Measurements from ENCODE around the gene WDR54. TPM values are rescaled to one million over a fixed set of nuclear protein-coding genes. Genes with fewer than 3 reads are reported as not detected.

Gene WDR54
- total RNA-seq, 1 donor from 2014 or later: 8.4 TPM

DNA sequence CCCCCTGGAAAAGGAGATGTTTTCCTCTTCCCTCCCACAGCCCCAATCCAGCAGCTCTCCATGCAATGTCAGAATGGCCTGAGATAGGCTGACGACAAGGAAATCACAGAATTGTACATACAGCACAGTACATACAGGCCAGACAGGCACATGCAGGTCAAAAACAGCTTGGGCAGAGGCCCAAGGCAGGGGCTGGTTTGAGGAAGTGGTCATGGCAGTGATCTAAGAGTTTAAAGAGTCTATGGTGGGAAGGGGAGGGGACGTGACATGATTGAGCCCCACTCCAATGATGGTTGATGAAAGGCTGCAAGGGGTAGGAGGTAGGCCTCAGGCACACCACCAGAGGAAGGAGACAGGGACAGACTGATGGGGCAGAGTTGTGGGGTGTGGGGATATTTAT is 45.7 kb upstream of the WDR54 start:
- TF ChIP-seq, protein P1, sequence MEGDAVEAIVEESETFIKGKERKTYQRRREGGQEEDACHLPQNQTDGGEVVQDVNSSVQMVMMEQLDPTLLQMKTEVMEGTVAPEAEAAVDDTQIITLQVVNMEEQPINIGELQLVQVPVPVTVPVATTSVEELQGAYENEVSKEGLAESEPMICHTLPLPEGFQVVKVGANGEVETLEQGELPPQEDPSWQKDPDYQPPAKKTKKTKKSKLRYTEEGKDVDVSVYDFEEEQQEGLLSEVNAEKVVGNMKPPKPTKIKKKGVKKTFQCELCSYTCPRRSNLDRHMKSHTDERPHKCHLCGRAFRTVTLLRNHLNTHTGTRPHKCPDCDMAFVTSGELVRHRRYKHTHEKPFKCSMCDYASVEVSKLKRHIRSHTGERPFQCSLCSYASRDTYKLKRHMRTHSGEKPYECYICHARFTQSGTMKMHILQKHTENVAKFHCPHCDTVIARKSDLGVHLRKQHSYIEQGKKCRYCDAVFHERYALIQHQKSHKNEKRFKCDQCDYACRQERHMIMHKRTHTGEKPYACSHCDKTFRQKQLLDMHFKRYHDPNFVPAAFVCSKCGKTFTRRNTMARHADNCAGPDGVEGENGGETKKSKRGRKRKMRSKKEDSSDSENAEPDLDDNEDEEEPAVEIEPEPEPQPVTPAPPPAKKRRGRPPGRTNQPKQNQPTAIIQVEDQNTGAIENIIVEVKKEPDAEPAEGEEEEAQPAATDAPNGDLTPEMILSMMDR (IDR thresholded peaks at IDR 0.05): no peak
- Histone ChIP-seq H3K27me3 (no peaks in the 10 kb centered on the region), H3K9me3 (no peaks in the 10 kb centered on the region), H3K27ac (no peak overlapping the region), H3K4me3 (no peak overlapping the region), H3K4me1 (peaks cover 20% of the 10 kb centered on the region), H3K36me3 (peaks cover 32% of the 10 kb centered on the region)
- DNase-seq: no peak
- ATAC-seq: no peak
- intact Hi-C loops (cut with DNase I): no loop called here

DNA sequence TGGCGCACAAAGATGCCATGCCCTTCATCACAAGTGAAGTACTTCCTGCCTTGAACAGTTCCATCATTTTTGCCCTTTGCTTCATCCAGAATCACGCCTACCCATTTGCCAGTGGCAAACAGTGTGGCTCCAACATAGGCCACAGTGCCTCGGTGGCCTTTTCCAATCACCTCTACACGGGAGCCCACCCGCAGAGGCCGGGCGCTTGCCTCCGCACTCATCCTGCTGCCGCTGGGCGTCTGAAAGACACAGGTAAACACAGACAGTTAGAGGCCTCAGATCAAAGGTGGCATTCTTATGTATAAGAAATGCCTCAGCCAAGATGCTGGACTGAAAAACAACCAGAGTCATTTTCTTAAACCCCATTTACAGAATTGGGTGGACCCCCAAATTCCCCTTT is 43.5 kb upstream of the WDR54 start:
- peaks cover 21% of the 10 kb centered on the region for H3K36me3 ChIP-seq
- DNase-seq (no peak), ATAC-seq (no peak)
- no peaks in the 10 kb centered on the region for H3K27me3 ChIP-seq
- H3K4me3 ChIP-seq: no peak overlapping the region
- peaks cover 33% of the 10 kb centered on the region for H3K4me1 ChIP-seq
- H3K27ac ChIP-seq: no peak overlapping the region
- TF ChIP-seq, protein P1 (IDR thresholded peaks at IDR 0.05): no peak
- intact Hi-C loops (cut with DNase I): no loop called here
- no peaks in the 10 kb centered on the region for H3K9me3 ChIP-seq

DNA sequence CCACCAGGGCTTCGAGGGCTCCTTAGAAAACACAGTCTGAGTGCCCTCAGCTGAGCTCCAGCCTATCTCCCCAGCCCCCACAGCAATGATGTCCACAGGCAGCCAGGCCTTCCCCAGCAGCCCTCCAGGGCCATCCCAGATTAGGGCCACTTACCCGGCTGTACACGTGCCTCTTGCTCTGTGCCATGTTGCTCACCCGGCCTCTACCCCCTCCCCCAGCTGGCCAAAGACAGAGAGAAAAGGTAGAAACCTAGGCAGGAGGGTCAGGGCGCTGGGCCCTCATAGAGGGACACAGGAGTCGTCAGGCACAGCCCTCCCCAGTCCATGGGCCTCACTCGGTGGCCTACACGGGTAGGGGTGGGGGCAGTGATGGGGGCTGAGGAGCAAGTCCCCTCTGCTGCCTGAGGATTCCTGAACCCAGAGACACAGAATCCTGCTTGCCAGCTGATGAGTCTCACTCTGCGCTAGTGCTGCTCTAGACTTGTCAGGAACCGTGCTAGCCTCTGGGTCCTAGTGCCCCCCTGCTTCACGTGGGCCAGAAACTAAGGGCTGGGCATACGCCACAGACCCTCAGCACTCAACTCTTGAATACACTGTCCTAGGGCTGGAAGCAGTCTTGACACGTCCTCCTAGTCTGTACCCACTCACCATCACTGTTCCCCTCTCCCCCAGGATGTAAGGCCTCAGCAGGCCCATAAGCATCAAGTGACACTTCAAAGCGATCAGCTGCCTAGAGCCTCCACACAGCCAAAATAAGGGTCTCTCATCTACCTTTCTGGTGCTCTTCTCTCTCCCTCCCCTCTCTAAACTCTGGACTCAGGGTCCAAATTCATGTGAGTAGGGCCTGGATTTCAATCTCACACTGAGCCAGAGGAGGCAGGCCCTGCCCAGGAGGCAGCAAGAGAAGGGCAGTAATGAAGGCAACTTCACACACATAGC is 41.4 kb upstream of the WDR54 start, which contains the start of gene DCTN1:
Gene DCTN1 (minus strand): TSS at position 461 of the 939 bp plus-strand sequence. CDS start 274 bp downstream, at position 187.
- ATAC-seq (peak; percentile 72), DNase-seq (no peak)
- Histone ChIP-seq H3K4me1 (peaks cover 54% of the 10 kb centered on the region), H3K27me3 (no peaks in the 10 kb centered on the region), H3K4me3 (peak within 1 kb of the TSS; percentile 41), H3K36me3 (peaks cover 21% of the 10 kb centered on the region), H3K9me3 (no peaks in the 10 kb centered on the region), H3K27ac (no peak within 1 kb of the TSS)
- intact Hi-C loops (cut with DNase I): no loop called here
- TF ChIP-seq, protein P1 (IDR thresholded peaks at IDR 0.05): no peak

DNA sequence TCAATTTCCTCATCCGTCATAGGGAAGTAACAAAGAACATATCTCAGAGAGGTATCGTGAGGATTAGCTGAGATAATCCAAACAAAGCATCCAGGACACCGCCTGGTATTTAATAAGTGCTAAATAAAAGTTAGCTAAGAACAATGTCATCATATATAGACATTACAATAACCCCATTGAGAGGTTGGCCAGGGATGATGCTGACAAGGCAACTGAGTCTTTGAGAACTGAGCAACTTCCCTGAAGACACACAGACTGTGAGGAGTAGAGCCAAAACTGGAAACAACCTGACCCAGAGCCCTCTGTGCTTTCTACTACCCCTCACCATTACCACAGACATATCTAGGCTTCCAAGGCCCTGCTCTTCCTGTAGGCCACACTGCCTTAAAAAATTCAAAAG is 39.8 kb upstream of the WDR54 start:
- peaks cover 13% of the 10 kb centered on the region for H3K36me3 ChIP-seq
- H3K27me3 ChIP-seq: no peaks in the 10 kb centered on the region
- no peaks in the 10 kb centered on the region for H3K9me3 ChIP-seq
- H3K4me3 ChIP-seq: no peak overlapping the region
- peaks cover 58% of the 10 kb centered on the region for H3K4me1 ChIP-seq
- DNase-seq: no peak
- peak overlapping the region; percentile 28 for H3K27ac ChIP-seq
- no peak for ATAC-seq
- TF ChIP-seq, protein P1 (IDR thresholded peaks at IDR 0.05): no peak
- intact Hi-C loops (cut with DNase I): no loop called here

DNA sequence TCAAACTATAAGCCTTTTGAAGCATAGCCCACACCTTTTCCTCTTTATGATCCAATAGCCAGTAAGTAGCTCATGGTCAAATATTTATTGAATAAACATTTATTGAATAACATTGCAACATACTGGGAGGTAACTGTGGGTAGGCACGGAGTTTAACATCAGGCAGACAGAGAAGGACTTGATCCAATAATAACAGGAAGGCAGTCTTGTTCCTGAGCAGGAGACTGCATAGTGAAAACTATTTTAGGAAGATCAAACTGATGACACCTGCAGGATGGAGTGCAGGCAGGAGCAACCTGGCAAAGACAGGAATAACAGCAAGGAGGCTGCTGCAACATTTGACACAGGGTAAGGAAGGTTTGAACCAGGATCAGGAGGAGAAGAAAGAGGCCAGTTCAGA is 38.3 kb upstream of the WDR54 start:
- DNase-seq (no peak), ATAC-seq (peak; percentile 73)
- Histone ChIP-seq H3K27ac (peak overlapping the region; percentile 28), H3K4me3 (no peak overlapping the region), H3K9me3 (no peaks in the 10 kb centered on the region), H3K4me1 (peaks cover 58% of the 10 kb centered on the region), H3K36me3 (no peaks in the 10 kb centered on the region), H3K27me3 (no peaks in the 10 kb centered on the region)
- intact Hi-C loops (cut with DNase I): no loop called here
- TF ChIP-seq, protein P1 (IDR thresholded peaks at IDR 0.05): no peak
